ENCODE results near the gene FSCN2. TPM values are rescaled to one million over a fixed set of nuclear protein-coding genes. Genes with fewer than 3 reads are reported as not detected.

FSCN2 gene
- total and polyA plus RNA-seq, 2 of the 4 experiments (the other 2 are of a cell fraction): 0.18 to 0.84 TPM

GRCh38 chr17:81482673-81483072 is 45.5 kb upstream of the FSCN2 start:
- Histone ChIP-seq H3K56ac (ENCODE audit: extremely low read depth, insufficient read depth, low read length) (no peak overlapping the region), H3K36me3 (ENCODE audit: control insufficient read depth, insufficient read depth, low read length) (no peaks in the 10 kb centered on the region), H2AK9ac (replicated peaks; ENCODE audit: low read depth, low read length, poor library complexity) (peak overlapping the region; percentile 85), H2AFZ (replicated peaks; ENCODE audit: low read length, poor library complexity) (no peak overlapping the region), H4K8ac (ENCODE audit: low read depth in 2 of 2, low read length in 2 of 2) (no peak overlapping the region), H4K91ac (ENCODE audit: insufficient read depth, low read depth, low read length) (no peak overlapping the region), H3K23ac (ENCODE audit: low read depth, low read length) (no peak overlapping the region), H3K79me1 (ENCODE audit: low read depth in 1 of 2, low read length in 2 of 2) (peaks cover 0 to 3% of the 10 kb centered on the region in 2 experiments; a peak in 2 of 4 replicates), H2BK120ac (ENCODE audit: low read depth, low read length) (no peak overlapping the region), H3K14ac (replicated peaks; ENCODE audit: low read depth, low read length) (no peak overlapping the region), H3K18ac (ENCODE audit: low read depth, low read length) (no peak overlapping the region), H3K4me3 (ENCODE audit: insufficient read depth, low read depth, low read length) (no peak overlapping the region), H3K9me3 (ENCODE audit: control insufficient read depth, insufficient read depth, low read length) (no peaks in the 10 kb centered on the region), H3K9ac (ENCODE audit: low read depth, low read length) (no peak overlapping the region), H3K27me3 (ENCODE audit: control insufficient read depth, insufficient read depth, low read length) (no peaks in the 10 kb centered on the region), H2AK5ac (ENCODE audit: low read depth, low read length) (peak overlapping the region; percentile 43; the same call in 1 of the 2 replicates), H2BK20ac (ENCODE audit: low read depth, low read length) (no peak overlapping the region), H3K4me2 (ENCODE audit: low read depth, low read length) (no peak overlapping the region), H4K5ac (ENCODE audit: low read depth, low read length) (no peak overlapping the region), H4K20me1 (ENCODE audit: insufficient read depth, low read length) (no peaks in the 10 kb centered on the region), H2BK5ac (ENCODE audit: low read depth, low read length, poor library complexity, severe bottlenecking) (no peak overlapping the region), H3K4me1 (ENCODE audit: control insufficient read depth, insufficient read depth, low read length) (peaks cover 11% of the 10 kb centered on the region), H3K4ac (ENCODE audit: low read depth, low read length) (no peak overlapping the region), H3K27ac (ENCODE audit: insufficient read depth, low read length) (no peak overlapping the region), H3K9me1 (ENCODE audit: insufficient read depth, low read length) (peaks cover 2% of the 10 kb centered on the region; the same call in 1 of the 2 replicates), H2BK15ac (ENCODE audit: low read depth, low read length) (no peak overlapping the region)
- no peak for ATAC-seq (ENCODE audit: low read depth)
- no TSS peak for BruUV-seq (replicated peaks)
- ChIA-PET POLR2A (ENCODE audit: unreplicated experiment) (no interaction called here), CTCF (no interaction called here)
- 89% methylated on average over 6 of the region's 11 CpGs; no CpG with 5 or more reads in 1 of the 2 experiments for WGBS, 2 experiments (ENCODE audit: extremely low coverage in 2 of 2, insufficient read length in 1 of 2)
- intact Hi-C loops (cut with micrococcal nuclease) (no loop called here), in situ Hi-C loops (cut with MboI; ENCODE audit: low sequenced_read_pairs) (loop anchor here (5.0 kb wide), 2 partner anchors 75 to 225 kb away; no protein-coding TSS in a partner anchor), dilution Hi-C loops (cut with HindIII; ENCODE audit: low sequenced_read_pairs, unreplicated experiment) (no loop called here)
- no peak for DNase-seq
- TF ChIP-seq POLR2A (IDR thresholded peaks at IDR 0.05; ENCODE audit: low read depth, low read length) (no peak), MAFK (IDR thresholded peaks at IDR 0.05; ENCODE audit: low read depth, low read length) (no peak), MXI1 (IDR thresholded peaks at IDR 0.05; ENCODE audit: borderline replicate concordance, low read depth, low read length) (no peak), ELK1 (IDR thresholded peaks at IDR 0.05; ENCODE audit: borderline replicate concordance, low read depth, low read length) (no peak), MAZ (IDR thresholded peaks at IDR 0.05; ENCODE audit: borderline replicate concordance, low read depth, low read length) (no peak), SMC3 (IDR thresholded peaks at IDR 0.05; ENCODE audit: low read depth, low read length) (no peak), CEBPB (IDR thresholded peaks at IDR 0.05; ENCODE audit: low read depth, low read length) (no peak), NFE2L2 (IDR thresholded peaks at IDR 0.05; ENCODE audit: low read depth, low read length) (no peak), RCOR1 (IDR thresholded peaks at IDR 0.05; ENCODE audit: insufficient replicate concordance, low read length) (no peak), CHD1 (IDR thresholded peaks at IDR 0.05; ENCODE audit: low read depth, low read length) (no peak), FOS (IDR thresholded peaks at IDR 0.05; ENCODE audit: low read depth, low read length) (no peak), RFX5 (IDR thresholded peaks at IDR 0.05; ENCODE audit: low read depth, low read length) (no peak), USF2 (IDR thresholded peaks at IDR 0.05; ENCODE audit: low read depth, low read length) (no peak)

Data from IMR-90 (cell line).